Endodermal cell (in vitro differentiated cells): Measurements from ENCODE around the gene DLX1. TPM values are rescaled to one million over a fixed set of nuclear protein-coding genes. Genes with fewer than 3 reads are reported as not detected.
A peak's percentile ranks its signal among the peaks of the same experiment; 100 is the strongest.

Experiments
- DNase-seq: peaks from one replicate; pipeline ENCODE4 v3.0.0-alpha.2; 2017
- H3K27ac ChIP-seq: 2 replicates; pipeline ENCODE4 v1.5.1; 2013; ENCODE audit warnings: mild to moderate bottlenecking, low read depth, low read length, moderate library complexity
- H3K27me3 ChIP-seq: 2 replicates; pipeline ENCODE4 v1.6.1; 2013; ENCODE audit warnings: mild to moderate bottlenecking, low read length, moderate library complexity; ENCODE audit not compliant: insufficient read depth, control insufficient read depth, poor library complexity, severe bottlenecking
- H3K36me3 ChIP-seq: 2 replicates; pipeline ENCODE4 v1.7.0; 2013; ENCODE audit warnings: mild to moderate bottlenecking, low read length, moderate library complexity; ENCODE audit not compliant: control insufficient read depth, insufficient read depth
- H3K4me1 ChIP-seq: one replicate; pipeline ENCODE4 v1.7.0; 2013; ENCODE audit warnings: low read length; ENCODE audit not compliant: control insufficient read depth, insufficient read depth
- H3K4me3 ChIP-seq: 2 replicates; pipeline ENCODE4 v1.5.1; 2013; ENCODE audit warnings: mild to moderate bottlenecking, low read length, moderate library complexity
- H3K9ac ChIP-seq: 2 replicates; pipeline ENCODE4 v1.6.1; 2013; ENCODE audit warnings: mild to moderate bottlenecking, low read length, moderate library complexity; ENCODE audit not compliant: poor library complexity, severe bottlenecking; ENCODE audit errors: extremely low read depth
- H3K9me3 ChIP-seq: 2 replicates; pipeline ENCODE4 v1.6.1; 2013; ENCODE audit warnings: mild to moderate bottlenecking, low read length, moderate library complexity; ENCODE audit not compliant: control insufficient read depth
- H3K27ac Mint-ChIP-seq: 2 replicates; pipeline ENCODE4 v1.8.0; 2020; ENCODE audit warnings: mixed read lengths
- H3K27me3 Mint-ChIP-seq: 2 replicates; pipeline ENCODE4 v1.8.0; 2021; ENCODE audit warnings: mild to moderate bottlenecking, mixed read lengths; ENCODE audit not compliant: insufficient read depth
- H3K36me3 Mint-ChIP-seq: 2 replicates; pipeline ENCODE4 v1.8.0; 2020; ENCODE audit warnings: low read depth, mixed read lengths
- H3K4me1 Mint-ChIP-seq: 2 replicates; pipeline ENCODE4 v1.8.0; 2020; ENCODE audit warnings: mixed read lengths
- H3K4me3 Mint-ChIP-seq: 2 replicates; pipeline ENCODE4 v1.8.0; 2020; ENCODE audit warnings: mild to moderate bottlenecking, moderate library complexity, mixed read lengths
- H3K9me3 Mint-ChIP-seq: 2 replicates; pipeline ENCODE4 v1.8.0; 2020; ENCODE audit warnings: mild to moderate bottlenecking, mixed read lengths
- WGBS, 2 experiments: methylation state at CpG; one replicate each; pipeline versions ENCODE4 v1.1.5 to v1.1.7; 2013; ENCODE audit warnings: missing lambda C conversion rate in 2 of 2, mixed read lengths in 1 of 2; ENCODE audit not compliant: insufficient coverage in 1 of 2, insufficient read length in 1 of 2; 5-methylcytosine and 5-hydroxymethylcytosine counted together
- total RNA-seq, 2 donors: library from RNA; stranded (reverse); fragmentation: NEBNext Ultra II Directional in 1 of 2; extraction: Animal tissue kit (Norgen Biotek cat#: 25700) in 1 of 2; gene quantifications; 2 replicates in 1 of 2; 3 replicates in 1 of 2; pipeline ENCODE4 v1.2.1, GENCODE V29; 2021
- TF ChIP-seq, protein P1 (sequence below): fragments of 200-600 bp; sonication (generic); conservative IDR thresholded peaks from 2 replicates; pipeline ENCODE4 v1.5.0; 2021; ENCODE audit warnings: antibody characterized with exemption, mild to moderate bottlenecking

DLX1 gene
- total RNA-seq, 2 donors from 2014 or later: not detected

DNA sequence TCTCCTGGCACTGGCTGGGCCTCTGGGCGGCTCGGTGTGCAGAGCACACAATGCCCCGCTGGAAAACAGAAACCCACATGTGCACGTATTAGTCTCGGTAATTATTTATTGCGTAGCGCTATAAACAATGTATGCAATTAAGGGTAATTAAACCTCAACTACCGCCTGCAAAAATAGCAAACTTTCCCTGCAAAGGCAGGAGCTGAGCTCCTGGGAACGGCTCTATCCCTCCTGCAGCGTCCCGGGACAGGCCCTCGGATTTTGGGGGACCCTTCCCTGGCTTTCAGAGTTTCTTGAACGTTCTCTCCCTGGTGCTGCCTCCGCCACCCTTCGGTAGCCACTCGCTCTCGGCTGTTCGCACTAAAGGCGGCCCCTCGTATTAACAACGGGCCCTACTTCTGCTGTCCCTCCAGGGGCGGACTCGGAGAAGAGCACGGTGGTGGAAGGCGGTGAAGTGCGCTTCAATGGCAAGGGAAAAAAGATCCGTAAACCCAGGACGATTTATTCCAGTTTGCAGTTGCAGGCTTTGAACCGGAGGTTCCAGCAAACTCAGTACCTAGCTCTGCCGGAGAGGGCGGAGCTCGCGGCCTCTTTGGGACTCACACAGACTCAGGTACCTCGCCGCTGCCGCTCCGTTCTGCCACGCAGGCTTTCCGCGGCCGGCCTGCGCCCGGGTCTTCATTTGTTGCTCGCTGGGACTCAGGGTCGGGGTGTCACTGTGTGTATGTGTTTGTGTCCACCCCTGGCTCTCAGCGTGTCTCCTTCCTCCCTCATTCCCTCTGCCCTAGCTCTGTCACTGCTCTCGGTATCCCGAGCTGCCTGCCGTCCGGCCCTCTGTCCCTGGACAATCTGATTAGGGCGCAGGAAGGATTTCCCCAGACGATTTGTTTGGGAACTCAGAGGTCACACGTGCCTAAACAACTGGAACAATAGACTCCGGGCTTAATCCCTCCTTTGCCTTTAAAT is 1.2 kb downstream of the DLX1 start:
- no peak overlapping the region for H3K27ac ChIP-seq
- 0 to 1% methylated on average over 19 to 54 of the region's 54 CpGs for WGBS, 2 experiments
- H3K27me3 ChIP-seq: peaks cover 100% of the 10 kb centered on the region
- peaks cover 100% of the 10 kb centered on the region for H3K27me3 Mint-ChIP-seq
- no peaks in the 10 kb centered on the region for H3K9me3 ChIP-seq
- peak overlapping the region; percentile 61 for H3K4me3 ChIP-seq
- no peak overlapping the region for H3K9ac ChIP-seq
- H3K27ac Mint-ChIP-seq: peak overlapping the region; percentile 7
- peak overlapping the region; percentile 53 for H3K4me3 Mint-ChIP-seq
- H3K4me1 ChIP-seq: peaks cover 5% of the 10 kb centered on the region
- no peaks in the 10 kb centered on the region for H3K36me3 ChIP-seq
- TF ChIP-seq, protein P1, sequence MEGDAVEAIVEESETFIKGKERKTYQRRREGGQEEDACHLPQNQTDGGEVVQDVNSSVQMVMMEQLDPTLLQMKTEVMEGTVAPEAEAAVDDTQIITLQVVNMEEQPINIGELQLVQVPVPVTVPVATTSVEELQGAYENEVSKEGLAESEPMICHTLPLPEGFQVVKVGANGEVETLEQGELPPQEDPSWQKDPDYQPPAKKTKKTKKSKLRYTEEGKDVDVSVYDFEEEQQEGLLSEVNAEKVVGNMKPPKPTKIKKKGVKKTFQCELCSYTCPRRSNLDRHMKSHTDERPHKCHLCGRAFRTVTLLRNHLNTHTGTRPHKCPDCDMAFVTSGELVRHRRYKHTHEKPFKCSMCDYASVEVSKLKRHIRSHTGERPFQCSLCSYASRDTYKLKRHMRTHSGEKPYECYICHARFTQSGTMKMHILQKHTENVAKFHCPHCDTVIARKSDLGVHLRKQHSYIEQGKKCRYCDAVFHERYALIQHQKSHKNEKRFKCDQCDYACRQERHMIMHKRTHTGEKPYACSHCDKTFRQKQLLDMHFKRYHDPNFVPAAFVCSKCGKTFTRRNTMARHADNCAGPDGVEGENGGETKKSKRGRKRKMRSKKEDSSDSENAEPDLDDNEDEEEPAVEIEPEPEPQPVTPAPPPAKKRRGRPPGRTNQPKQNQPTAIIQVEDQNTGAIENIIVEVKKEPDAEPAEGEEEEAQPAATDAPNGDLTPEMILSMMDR: peak; percentile 67
- H3K9me3 Mint-ChIP-seq: no peaks in the 10 kb centered on the region
- DNase-seq: peak; percentile 91
- peaks cover 53% of the 10 kb centered on the region for H3K4me1 Mint-ChIP-seq
- no peaks in the 10 kb centered on the region for H3K36me3 Mint-ChIP-seq

DNA sequence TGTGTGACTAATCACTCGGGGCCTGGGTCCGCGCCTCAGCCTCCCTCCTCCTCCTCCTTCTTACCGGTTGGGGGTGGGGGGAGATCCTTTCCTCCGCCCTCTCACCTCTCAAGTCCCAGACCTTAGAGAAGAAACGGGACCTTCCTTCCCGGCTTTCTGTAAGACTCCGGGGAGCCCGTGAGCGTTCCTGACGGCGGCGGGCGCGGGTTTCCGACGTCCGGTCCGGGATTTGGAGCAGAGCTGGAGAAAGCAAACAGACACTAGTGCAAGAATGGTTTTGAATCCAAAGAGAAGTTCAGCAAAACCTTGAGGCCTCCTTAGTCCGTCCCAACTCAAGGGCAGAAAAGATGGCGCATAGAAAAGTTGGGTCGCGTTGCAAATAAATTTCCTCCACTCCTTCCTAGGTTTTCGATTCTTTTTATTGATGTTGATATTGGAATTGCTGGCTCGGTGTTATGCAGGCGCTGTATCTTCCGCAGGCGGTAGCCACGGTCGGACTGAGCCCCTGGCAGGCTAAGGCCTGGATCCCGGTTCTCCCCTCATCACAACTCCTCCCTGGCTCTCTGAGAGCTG is 2.0 kb downstream of the DLX1 start:
- Histone ChIP-seq H3K4me3 (peak overlapping the region; percentile 61), H3K27ac (no peak overlapping the region), H3K27me3 (peaks cover 100% of the 10 kb centered on the region), H3K9ac (no peak overlapping the region), H3K36me3 (no peaks in the 10 kb centered on the region), H3K9me3 (no peaks in the 10 kb centered on the region), H3K4me1 (peaks cover 5% of the 10 kb centered on the region)
- peak; percentile 81 for DNase-seq
- Mint-ChIP-seq H3K27ac (no peak overlapping the region), H3K4me3 (peak overlapping the region; percentile 43), H3K36me3 (no peaks in the 10 kb centered on the region), H3K4me1 (peaks cover 45% of the 10 kb centered on the region), H3K9me3 (no peaks in the 10 kb centered on the region), H3K27me3 (peaks cover 100% of the 10 kb centered on the region)
- TF ChIP-seq, protein P1: no peak
- WGBS, 2 experiments: 0 to 1% methylated on average over 3 to 27 of the region's 31 CpGs

DNA sequence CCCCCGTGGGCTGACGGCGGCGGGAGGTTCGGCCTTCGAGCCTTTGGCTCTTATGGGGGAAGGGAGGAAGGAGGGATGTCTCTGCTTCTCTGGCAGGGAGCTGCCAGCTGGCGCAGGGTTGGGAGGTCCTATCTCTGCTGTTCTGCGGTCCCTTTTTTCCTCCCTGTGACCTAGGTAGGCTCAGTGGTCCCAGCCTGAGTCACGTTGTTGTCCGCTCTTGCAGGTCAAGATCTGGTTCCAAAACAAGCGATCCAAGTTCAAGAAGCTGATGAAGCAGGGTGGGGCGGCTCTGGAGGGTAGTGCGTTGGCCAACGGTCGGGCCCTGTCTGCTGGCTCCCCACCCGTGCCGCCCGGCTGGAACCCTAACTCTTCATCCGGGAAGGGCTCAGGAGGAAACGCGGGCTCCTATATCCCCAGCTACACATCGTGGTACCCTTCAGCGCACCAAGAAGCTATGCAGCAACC is 2.5 kb downstream of the DLX1 start:
- peak; percentile 77 for DNase-seq
- Histone ChIP-seq H3K9ac (no peak overlapping the region), H3K4me3 (peak overlapping the region; percentile 61), H3K9me3 (no peaks in the 10 kb centered on the region), H3K36me3 (no peaks in the 10 kb centered on the region), H3K27ac (no peak overlapping the region), H3K4me1 (peaks cover 3% of the 10 kb centered on the region), H3K27me3 (peaks cover 100% of the 10 kb centered on the region)
- Mint-ChIP-seq H3K36me3 (no peaks in the 10 kb centered on the region), H3K4me3 (peak overlapping the region; percentile 43), H3K4me1 (peaks cover 40% of the 10 kb centered on the region), H3K27ac (no peak overlapping the region), H3K27me3 (peaks cover 100% of the 10 kb centered on the region), H3K9me3 (no peaks in the 10 kb centered on the region)
- WGBS, 2 experiments: 1 to 11% methylated on average over 5 to 23 of the region's 23 CpGs
- TF ChIP-seq, protein P1: no peak
